AG04449 (cell line): ENCODE data around the gene NUDT16.
A peak's percentile ranks its signal among the peaks of the same experiment; 100 is the strongest.

Experiments
- CTCF ChIA-PET: fragments of 350-600 bp; formaldehyde crosslinking; extraction: SDS; loops from one replicate; lab custom pipeline; 2021; ENCODE audit warnings: antibody characterized with exemption; lab: Yijun Ruan, JAX
- POLR2A ChIA-PET: fragments of 400-600, 350-600 bp; formaldehyde crosslinking; extraction: SDS; loops from one replicate; lab custom pipeline; 2020; ENCODE audit warnings: antibody characterized with exemption, inconsistent platforms; lab: Yijun Ruan, JAX
- DNase-seq: peaks from one replicate; pipeline ENCODE4 v3.0.0-alpha.2; 2010; ENCODE audit warnings: low read depth, low spot score
- H3K4me3 ChIP-seq: 2 replicates; pipeline ENCODE4 v1.5.1; 2011; ENCODE audit warnings: low read depth, mild to moderate bottlenecking, control low read depth, low read length
- CTCF ChIP-seq: IDR thresholded peaks from one replicate; pipeline ENCODE4 v1.5.1; 2011; ENCODE audit warnings: mild to moderate bottlenecking, moderate library complexity, low read length, control low read depth, inconsistent platforms; ENCODE audit not compliant: insufficient read depth; ENCODE audit errors: missing control alignments

The NUDT16 gene

GRCh38 chr3:131349946-131350347 lies 31.6 kb upstream of the NUDT16 start:
- POLR2A ChIA-PET: interaction anchor here (1.0 to 1.2 kb wide), 2 partner anchors 11 to 32 kb away, joined by 3 to 6 read pairs; partner anchors contain the start of gene NUDT16

GRCh38 chr3:131350506-131350905 lies 31.1 kb upstream of the NUDT16 start:
- H3K4me3 ChIP-seq: no peak overlapping the region
- no peak for DNase-seq
- no peak for TF ChIP-seq CTCF
- ChIA-PET POLR2A (interaction anchor here (1.0 to 1.2 kb wide), 2 partner anchors 12 to 31 kb away, joined by 3 to 6 read pairs; partner anchors contain the start of gene NUDT16), CTCF (interaction anchor here (1.1 kb wide), 1 partner anchor 10 kb away, joined by 5 read pairs; no protein-coding TSS in a partner anchor)

More at GRCh38 chr3:131349946-131350347, 31.6 kb upstream of the NUDT16 start:
- no peak for TF ChIP-seq CTCF
- DNase-seq: peak; percentile 56
- CTCF ChIA-PET: interaction anchor here (1.1 to 1.2 kb wide), 2 partner anchors 10 to 11 kb away, joined by 5 to 6 read pairs; no protein-coding TSS in a partner anchor
- no peak overlapping the region for H3K4me3 ChIP-seq

DNA sequence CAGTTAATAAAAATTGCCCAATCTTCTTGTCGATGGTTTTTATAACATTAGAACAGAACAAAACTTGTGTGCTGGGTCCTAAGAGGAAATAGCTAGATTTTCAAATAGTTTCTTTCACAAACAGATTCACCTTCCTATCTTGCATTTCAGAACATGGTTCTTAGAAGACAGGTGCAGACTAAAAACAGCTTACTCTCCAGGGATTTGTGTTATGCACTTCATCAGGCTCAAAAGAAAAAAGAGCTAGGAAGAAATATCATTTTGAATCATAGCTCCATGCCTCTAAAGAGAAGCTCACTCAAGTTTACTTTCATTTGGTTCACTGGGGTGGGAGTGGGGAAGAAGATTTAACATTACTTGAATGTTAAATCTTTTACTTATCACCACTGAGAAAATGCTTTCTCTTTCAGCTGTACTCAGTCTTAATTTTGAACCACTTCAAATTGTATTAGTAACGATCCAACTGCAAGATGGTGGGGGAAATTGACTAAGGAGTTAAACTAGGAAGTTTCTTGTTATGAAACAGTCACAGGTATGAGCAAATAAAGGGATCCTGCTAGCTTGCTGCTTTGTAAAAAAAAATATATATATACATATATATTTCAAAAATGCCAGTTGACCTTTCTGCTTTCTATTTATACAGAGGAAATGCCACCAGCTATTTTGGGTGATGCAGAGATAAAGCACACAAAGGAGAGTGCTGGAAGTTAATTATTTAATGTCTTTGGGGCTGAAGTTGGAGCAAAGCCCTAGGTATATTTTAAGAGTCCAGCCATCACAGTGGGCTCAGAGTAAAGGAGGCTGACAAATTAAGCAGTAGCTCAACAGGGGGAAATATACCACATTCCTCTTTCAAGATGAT lies 28.3 kb upstream of the NUDT16 start:
- no peak overlapping the region for H3K4me3 ChIP-seq
- POLR2A ChIA-PET: no interaction called here
- CTCF ChIA-PET: interaction anchor here (1.3 to 1.6 kb wide), 2 partner anchors 11 to 29 kb away, joined by 3 read pairs; no protein-coding TSS in a partner anchor
- DNase-seq: no peak
- TF ChIP-seq CTCF: no peak

DNA sequence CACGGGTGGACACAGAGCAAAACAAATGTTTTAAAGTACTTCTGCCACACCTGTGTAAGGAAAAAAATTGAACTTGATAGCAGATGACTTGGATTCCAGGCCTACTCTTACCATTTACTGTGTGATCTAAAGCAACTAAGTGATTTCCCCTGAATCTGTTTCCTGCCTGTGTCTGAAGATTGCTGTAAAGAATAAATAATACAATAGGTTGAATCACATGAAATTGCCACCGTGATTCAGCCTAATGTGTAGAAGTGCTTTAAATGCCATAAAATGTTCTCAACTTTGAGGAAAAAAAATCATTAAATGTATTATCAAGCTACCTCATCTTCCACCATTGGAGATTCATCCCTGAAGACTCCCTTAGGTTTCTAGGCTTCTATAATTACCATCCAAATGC lies 27.6 kb upstream of the NUDT16 start:
- no peak for TF ChIP-seq CTCF
- ChIA-PET CTCF (interaction anchor here (1.6 kb wide), 1 partner anchor 28 kb away, joined by 3 read pairs; no protein-coding TSS in a partner anchor), POLR2A (interaction anchor here (0.6 kb wide), 1 partner anchor 8 kb away, joined by 3 read pairs; no protein-coding TSS in a partner anchor)
- no peak for DNase-seq
- no peak overlapping the region for H3K4me3 ChIP-seq

DNA sequence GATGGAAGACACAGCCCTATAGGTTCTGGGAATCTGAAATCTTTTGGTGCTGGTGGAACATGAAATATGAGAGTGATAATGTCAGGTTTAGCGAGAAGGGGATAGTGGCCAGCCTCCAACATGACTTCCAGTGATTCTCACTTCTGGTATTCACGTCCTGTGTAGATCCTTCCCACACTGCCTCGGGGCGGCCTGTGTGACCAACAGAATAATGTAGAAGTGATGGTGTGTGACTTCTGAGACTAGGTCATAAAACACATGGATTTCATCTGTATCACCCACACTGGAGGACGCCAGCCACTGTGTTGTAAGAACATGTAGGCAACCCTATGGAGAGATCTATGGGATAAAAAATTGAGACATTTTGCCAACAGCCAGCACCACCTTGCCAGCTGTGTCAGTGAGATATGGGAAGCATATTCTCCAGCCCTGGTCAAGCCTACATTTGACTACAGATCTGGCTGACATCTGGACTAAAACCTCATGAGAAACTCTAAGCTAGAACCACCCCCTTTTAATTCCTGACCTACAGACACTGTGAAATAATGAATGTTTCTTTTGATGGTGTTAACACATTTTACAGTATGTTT lies 25.5 kb upstream of the NUDT16 start:
- no peak for DNase-seq
- POLR2A ChIA-PET: no interaction called here
- CTCF ChIA-PET: no interaction called here
- TF ChIP-seq CTCF: no peak
- H3K4me3 ChIP-seq: no peak overlapping the region

DNA sequence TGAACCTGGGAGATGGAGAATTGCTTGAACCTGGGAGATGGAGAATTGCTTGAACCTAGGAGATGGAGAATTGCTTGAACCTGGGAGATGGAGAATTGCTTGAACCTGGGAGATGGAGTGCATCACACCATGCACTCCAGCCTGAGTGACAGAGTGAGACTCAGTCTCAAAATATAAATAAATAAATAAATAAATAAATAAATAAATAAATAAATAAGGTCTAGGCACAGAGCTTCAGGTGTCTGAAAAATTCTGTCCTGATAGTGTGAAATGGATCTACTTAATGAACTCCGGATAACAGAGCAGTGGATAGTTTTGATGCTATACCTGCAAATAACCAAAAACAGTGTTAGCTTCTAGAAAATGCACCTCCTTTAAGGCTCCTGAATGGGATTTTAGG lies 24.3 kb upstream of the NUDT16 start:
- no peak overlapping the region for H3K4me3 ChIP-seq
- DNase-seq: no peak
- ChIA-PET POLR2A (no interaction called here), CTCF (no interaction called here)
- TF ChIP-seq CTCF: no peak
